GM12875 (cell line): ENCODE data around the gene CYBA.

Experiments
- H3K4me3 ChIP-seq: one replicate; pipeline ENCODE4 v1.5.1; 2011; ENCODE audit warnings: low read depth, low read length, control low read depth
- CTCF ChIP-seq: IDR thresholded peaks from 2 replicates; pipeline ENCODE4 v1.5.1; 2011; ENCODE audit warnings: low read depth, mild to moderate bottlenecking, control low read depth, inconsistent platforms, low read length, moderate library complexity, borderline replicate concordance; ENCODE audit not compliant: insufficient read depth

CYBA gene

GRCh38 chr16:88636488-88637265 is 14.2 kb downstream of the CYBA start:
- TF ChIP-seq CTCF, result no peak

GRCh38 chr16:88635671-88636319 is 15.1 kb downstream of the CYBA start:
- no peak overlapping the region for H3K4me3 ChIP-seq
- TF ChIP-seq CTCF, result no peak

More at GRCh38 chr16:88636488-88637265, 14.2 kb downstream of the CYBA start:
- no peak overlapping the region for H3K4me3 ChIP-seq

- peak overlapping the region; percentile 61 for H3K4me3 ChIP-seq
- no peak for TF ChIP-seq CTCF
These were observed 15.7 kb downstream of the CYBA start for GRCh38 chr16:88634994-88635670.

GRCh38 chr16:88634141-88634993 is 16.5 kb downstream of the CYBA start:
- H3K4me3 ChIP-seq, result peak overlapping the region; percentile 61
- no peak for TF ChIP-seq CTCF

GRCh38 chr16:88633684-88634140 is 17.1 kb downstream of the CYBA start:
- peak overlapping the region; percentile 61 for H3K4me3 ChIP-seq
- TF ChIP-seq CTCF, result no peak

- no peak overlapping the region for H3K4me3 ChIP-seq
- TF ChIP-seq CTCF, result no peak
These were observed 18.3 kb downstream of the CYBA start for GRCh38 chr16:88632587-88632930.
